IPS-18c (cell line): ENCODE measurements around the gene NDST1.

Experiments used
- H3K4me3 ChIP-seq: 2 replicates; pipeline ENCODE4 v1.7.0; 2013; ENCODE audit warnings: low read depth, mild to moderate bottlenecking, low read length, moderate library complexity; ENCODE audit not compliant: insufficient read depth
- H3K9me3 ChIP-seq: one replicate; pipeline ENCODE4 v1.6.1; 2013; ENCODE audit warnings: mild to moderate bottlenecking, low read length, moderate library complexity; ENCODE audit not compliant: control insufficient read depth, insufficient read depth

NDST1 gene

GRCh38 chr5:150545246-150545645 is 37.3 kb downstream of the NDST1 start:
- no peaks in the 10 kb centered on the region for H3K9me3 ChIP-seq
- H3K4me3 ChIP-seq = no peak overlapping the region

DNA sequence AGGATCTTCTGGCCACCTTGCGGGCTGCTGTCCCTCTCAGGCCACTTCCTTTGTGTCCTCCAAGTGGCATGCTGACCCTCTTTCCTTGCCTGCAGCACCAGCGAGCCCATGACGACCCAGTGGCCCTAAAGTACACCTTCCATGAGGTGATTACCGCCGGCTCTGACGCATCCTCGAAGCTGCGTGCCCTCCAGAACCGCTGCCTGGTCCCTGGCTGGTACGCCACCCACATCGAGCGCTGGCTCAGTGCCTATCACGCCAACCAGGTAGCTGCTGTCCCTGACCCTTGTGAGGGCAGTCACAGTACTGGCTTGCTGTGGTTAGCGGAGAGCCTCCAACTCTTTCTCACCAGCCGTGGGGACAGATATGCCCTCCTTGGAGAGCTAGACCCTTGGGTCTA is 40.2 kb downstream of the NDST1 start:
- no peaks in the 10 kb centered on the region for H3K9me3 ChIP-seq
- no peak overlapping the region for H3K4me3 ChIP-seq

GRCh38 chr5:150549735-150550134 is 41.8 kb downstream of the NDST1 start:
- H3K9me3 ChIP-seq = no peaks in the 10 kb centered on the region
- H3K4me3 ChIP-seq = no peak overlapping the region

DNA sequence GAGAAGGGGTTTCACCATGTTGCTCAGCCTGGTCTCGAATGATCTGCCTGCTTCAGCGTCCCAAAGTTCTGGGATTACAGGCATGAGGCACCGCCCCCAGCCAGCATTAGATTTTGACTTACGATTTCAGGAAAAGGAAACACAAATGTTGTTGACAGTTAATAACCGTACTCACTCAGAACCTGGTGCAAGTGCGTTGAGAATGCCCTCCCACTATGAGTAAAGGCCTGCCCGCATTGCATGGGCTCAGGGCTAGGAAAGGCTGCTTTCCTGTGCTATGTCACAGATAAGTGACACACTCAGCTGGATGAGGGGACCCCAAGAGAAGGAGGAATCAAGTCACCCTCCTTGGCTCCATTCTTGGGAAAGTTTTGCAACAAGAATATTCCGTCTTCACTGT is 42.4 kb downstream of the NDST1 start:
- Histone ChIP-seq H3K9me3 (no peaks in the 10 kb centered on the region), H3K4me3 (no peak overlapping the region)

DNA sequence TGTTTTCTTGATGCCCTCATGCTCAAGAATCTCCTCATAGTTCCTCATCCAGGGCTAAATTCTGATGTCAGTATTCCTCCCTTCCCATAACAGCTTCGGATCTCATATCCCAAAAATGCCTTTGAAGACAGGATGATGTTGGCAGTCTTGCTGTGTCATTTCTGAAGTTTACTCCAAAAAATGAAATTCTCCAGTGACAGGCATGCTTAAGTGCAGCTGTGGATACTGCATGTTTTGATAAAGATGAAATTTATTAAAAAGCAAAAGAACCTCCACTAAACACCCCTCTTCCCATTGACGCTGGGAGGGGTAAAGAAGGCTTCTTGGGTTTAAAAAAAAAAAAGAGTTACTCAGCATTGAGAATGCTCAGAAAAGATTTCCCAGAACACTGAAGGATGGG is 43.1 kb downstream of the NDST1 start:
- no peaks in the 10 kb centered on the region for H3K9me3 ChIP-seq
- no peak overlapping the region for H3K4me3 ChIP-seq

GRCh38 chr5:150553402-150553801 is 45.5 kb downstream of the NDST1 start:
- H3K9me3 ChIP-seq = no peaks in the 10 kb centered on the region
- no peak overlapping the region for H3K4me3 ChIP-seq

DNA sequence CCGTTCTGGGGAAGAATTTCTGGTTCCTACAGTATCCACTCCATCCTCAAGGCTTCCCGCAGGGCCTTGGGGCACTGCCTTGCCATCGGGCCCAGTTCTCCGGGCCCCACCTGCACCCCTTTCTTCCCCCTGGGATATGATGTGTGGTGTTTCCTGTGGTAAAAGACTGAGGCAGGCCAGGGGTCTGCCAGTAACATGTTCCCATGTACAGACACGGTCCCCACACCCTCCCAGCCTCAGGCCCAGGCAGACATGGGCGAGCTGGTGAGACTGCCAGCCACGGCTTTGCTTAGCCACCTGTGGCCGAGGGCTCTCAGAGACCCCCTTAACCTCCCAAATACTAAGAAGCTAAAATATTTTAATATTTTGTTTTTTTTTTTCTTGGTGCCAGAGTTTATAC is 46.0 kb downstream of the NDST1 start:
- H3K4me3 ChIP-seq = no peak overlapping the region
- H3K9me3 ChIP-seq = no peaks in the 10 kb centered on the region

GRCh38 chr5:150554857-150555256 is 46.9 kb downstream of the NDST1 start:
- H3K9me3 ChIP-seq = peaks cover 2% of the 10 kb centered on the region
- H3K4me3 ChIP-seq = no peak overlapping the region

- Histone ChIP-seq H3K9me3 (peaks cover 2% of the 10 kb centered on the region), H3K4me3 (no peak overlapping the region)
These were observed 48.2 kb downstream of the NDST1 start for GRCh38 chr5:150556106-150556505.

DNA sequence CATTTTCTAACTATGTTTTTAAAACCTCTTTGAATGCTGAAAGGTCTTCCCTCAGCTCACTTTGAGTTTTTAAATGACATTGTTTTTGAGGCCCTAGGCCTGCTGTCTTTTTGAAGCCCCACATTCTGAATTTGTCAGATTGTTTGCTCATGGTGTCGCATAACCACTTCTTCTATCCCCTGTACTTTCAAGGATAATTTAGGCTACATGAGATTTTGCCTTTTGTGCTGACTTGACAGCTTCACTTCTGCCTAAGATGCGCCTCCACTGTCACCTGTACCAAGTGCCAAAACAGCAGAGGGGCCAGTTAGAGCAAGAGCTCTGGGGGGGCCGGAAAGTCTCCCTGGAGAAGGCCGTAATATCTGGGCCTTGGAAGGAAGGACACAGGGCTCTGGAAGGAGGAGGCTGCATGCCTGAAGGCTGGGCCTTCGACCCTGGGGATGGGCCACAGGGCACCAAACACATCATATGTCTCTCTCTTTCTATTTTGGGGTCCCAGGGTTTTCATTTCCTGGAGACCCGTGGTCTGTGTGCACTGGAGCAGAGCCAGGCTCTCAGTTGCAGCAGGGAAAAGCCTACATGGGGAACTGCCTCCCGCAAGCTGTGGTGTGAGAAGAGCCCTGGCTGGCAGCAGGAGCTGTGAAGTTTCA is 49.1 kb downstream of the NDST1 start:
- Histone ChIP-seq H3K9me3 (peaks cover 2% of the 10 kb centered on the region), H3K4me3 (no peak overlapping the region)

- no peak overlapping the region for H3K4me3 ChIP-seq
- peaks cover 2% of the 10 kb centered on the region for H3K9me3 ChIP-seq
These were observed 49.6 kb downstream of the NDST1 start for GRCh38 chr5:150557509-150557872.

- H3K4me3 ChIP-seq = no peak overlapping the region
- H3K9me3 ChIP-seq = peaks cover 2% of the 10 kb centered on the region
These were observed 50.2 kb downstream of the NDST1 start for GRCh38 chr5:150558088-150558621.

DNA sequence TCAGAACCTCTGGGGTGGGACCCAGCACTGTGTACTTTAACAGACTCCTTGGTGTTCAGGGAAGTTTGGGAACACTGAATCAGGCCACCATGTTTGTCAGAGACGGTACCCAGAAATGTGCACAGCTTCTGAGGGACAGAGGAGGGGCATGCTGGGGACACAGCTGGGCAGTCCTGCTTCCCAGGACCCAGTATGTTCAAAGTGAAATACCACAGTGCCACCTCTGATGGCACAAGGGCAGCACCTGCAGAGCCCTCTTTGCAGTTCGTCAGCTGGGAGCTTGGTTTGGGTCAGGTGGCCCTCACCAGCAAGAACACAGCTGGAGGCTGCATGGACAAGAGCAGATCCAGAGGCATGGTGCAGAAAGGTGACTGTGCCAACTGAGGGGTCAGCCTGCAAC is 51.2 kb downstream of the NDST1 start:
- Histone ChIP-seq H3K4me3 (no peak overlapping the region), H3K9me3 (peaks cover 2% of the 10 kb centered on the region)

GRCh38 chr5:150559701-150560100 is 51.8 kb downstream of the NDST1 start:
- Histone ChIP-seq H3K4me3 (no peak overlapping the region), H3K9me3 (peaks cover 2% of the 10 kb centered on the region)

DNA sequence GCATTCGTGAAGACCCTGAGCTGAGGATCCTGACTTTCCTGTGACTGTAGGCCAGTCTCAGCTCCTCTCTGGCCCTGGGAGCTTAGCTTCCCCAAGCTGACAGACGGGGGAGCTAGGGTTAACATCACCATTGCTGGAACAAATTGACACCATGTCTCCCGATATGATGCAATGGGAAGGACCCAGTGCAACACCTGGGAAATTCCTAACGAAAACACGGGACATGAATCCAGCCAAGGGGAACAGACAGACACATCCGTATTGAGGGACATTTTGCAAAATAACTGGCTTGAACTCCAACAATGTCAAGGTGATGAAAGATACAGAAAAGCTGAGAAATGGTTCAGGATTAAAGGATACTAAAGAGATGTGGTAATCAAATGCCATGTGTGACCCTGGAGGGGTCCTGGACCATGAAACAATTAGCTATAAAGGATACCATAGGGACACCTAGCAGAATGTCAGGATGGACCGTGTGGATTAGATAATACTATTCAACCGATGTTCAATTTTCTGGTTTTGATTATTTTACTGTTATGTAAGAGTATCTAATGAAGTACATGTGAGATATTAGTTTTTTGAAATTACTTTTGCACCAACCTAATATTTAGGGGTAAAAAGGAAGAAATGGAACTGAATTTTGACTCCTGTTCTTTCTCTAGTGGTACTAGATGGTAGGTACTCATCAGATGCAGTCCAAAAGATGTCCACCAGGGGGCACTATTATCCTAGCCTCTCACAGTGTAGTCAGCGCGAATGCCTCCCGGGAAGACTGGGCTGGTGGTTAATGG is 52.7 kb downstream of the NDST1 start:
- Histone ChIP-seq H3K9me3 (peaks cover 2% of the 10 kb centered on the region), H3K4me3 (no peak overlapping the region)

DNA sequence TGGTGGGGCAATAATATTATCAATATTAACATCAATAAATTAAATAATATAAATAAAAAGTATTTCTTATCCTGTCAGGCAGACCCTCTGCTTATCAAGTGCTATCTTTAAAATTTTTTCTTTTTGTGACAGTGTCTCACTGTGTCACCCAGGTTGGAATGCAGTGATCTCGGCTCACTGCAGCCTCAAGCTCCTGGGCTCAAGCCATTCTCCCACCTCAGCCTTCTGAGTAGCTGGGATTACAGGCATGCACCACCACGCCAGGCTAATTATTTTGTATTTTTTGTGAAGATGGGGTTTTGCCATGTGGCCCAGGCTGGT is 53.2 kb downstream of the NDST1 start:
- Histone ChIP-seq H3K9me3 (peaks cover 2% of the 10 kb centered on the region), H3K4me3 (no peak overlapping the region)

GRCh38 chr5:150561571-150562275 is 53.8 kb downstream of the NDST1 start:
- Histone ChIP-seq H3K4me3 (no peak overlapping the region), H3K9me3 (peaks cover 2% of the 10 kb centered on the region)

DNA sequence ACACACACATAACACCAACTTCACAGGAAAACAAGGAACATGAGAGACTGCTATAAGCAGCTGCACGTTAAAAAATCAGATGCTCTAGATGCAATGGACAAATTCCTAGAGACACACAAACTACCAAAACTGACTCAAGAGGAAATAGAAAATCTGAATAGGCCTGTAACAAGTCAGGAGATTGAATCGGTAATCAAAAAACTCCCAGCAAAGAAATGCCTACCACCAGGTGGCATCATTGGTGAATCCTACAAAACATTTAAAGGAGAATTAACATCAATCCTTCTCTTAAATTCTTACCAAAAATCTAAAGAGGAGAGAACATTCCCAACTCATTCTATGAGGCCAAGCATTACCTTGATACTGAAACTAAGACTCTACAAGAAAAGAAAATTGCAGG is 54.9 kb downstream of the NDST1 start:
- Histone ChIP-seq H3K4me3 (no peak overlapping the region), H3K9me3 (peaks cover 2% of the 10 kb centered on the region)
